HEK293T (cell line): ENCODE data around the gene STK32A.

Experiments
- CTCF ChIA-PET: fragments of 350-600 bp; formaldehyde crosslinking; extraction: SDS; loops from one replicate; lab custom pipeline; 2021; ENCODE audit warnings: antibody characterized with exemption, inconsistent platforms; lab: Yijun Ruan, JAX
- POLR2A ChIA-PET: fragments of 350-600 bp; formaldehyde crosslinking; extraction: SDS; loops from one replicate; lab custom pipeline; 2020; ENCODE audit warnings: antibody characterized with exemption, inconsistent platforms; lab: Yijun Ruan, JAX
- DNase-seq: peaks from one replicate; pipeline ENCODE4 v3.0.0; 2012; ENCODE audit warnings: mixed read lengths; ENCODE audit errors: extremely low spot score
- ARNT ChIP-seq: fragments of 450-650 bp; IDR thresholded peaks from 2 replicates; pipeline ENCODE4 v1.6.1; 2017; ENCODE audit warnings: mild to moderate bottlenecking
- BHLHE40 ChIP-seq: fragments of 450-650 bp; IDR thresholded peaks from 2 replicates; pipeline ENCODE4 v1.6.1; 2016; ENCODE audit warnings: mild to moderate bottlenecking, moderate library complexity, borderline replicate concordance
- CTBP1 ChIP-seq: fragments of 450-650 bp; IDR thresholded peaks from 2 replicates; pipeline ENCODE4 v1.6.1; 2016; ENCODE audit warnings: borderline replicate concordance
- ELF4 ChIP-seq: fragments of 450-650 bp; IDR thresholded peaks from 2 replicates; pipeline ENCODE4 v1.6.1; 2017; ENCODE audit warnings: antibody characterized with exemption
- FOXA1 ChIP-seq: fragments of 450-650 bp; IDR thresholded peaks from 2 replicates; pipeline ENCODE4 v1.6.1; 2016; ENCODE audit warnings: mild to moderate bottlenecking
- FOXK2 ChIP-seq: fragments of 450-650 bp; IDR thresholded peaks from 2 replicates; pipeline ENCODE4 v1.6.1; 2016; ENCODE audit warnings: mild to moderate bottlenecking
- FOXM1 ChIP-seq: fragments of 450-650 bp; IDR thresholded peaks from 2 replicates; pipeline ENCODE4 v1.6.1; 2017; ENCODE audit warnings: mild to moderate bottlenecking, borderline replicate concordance
- HDGF ChIP-seq: fragments of 450-650 bp; IDR thresholded peaks from 2 replicates; pipeline ENCODE4 v1.6.1; 2017; ENCODE audit warnings: antibody characterized with exemption, borderline replicate concordance
- L3MBTL2 ChIP-seq: fragments of 450-650 bp; conservative IDR thresholded peaks from 2 replicates; pipeline ENCODE4 v1.6.1; 2016; ENCODE audit warnings: mild to moderate bottlenecking
- LEF1 ChIP-seq: fragments of 450-650 bp; IDR thresholded peaks from 2 replicates; pipeline ENCODE4 v1.6.1; 2017; ENCODE audit warnings: mild to moderate bottlenecking, borderline replicate concordance
- NFRKB ChIP-seq: fragments of 450-650 bp; IDR thresholded peaks from 2 replicates; pipeline ENCODE4 v1.6.1; 2016; ENCODE audit warnings: mild to moderate bottlenecking, moderate library complexity
- PKNOX1 ChIP-seq: fragments of 450-650 bp; IDR thresholded peaks from 2 replicates; pipeline ENCODE4 v1.6.1; 2016
- SP1 ChIP-seq: fragments of 450-650 bp; IDR thresholded peaks from 2 replicates; pipeline ENCODE4 v1.6.1; 2017
- SUZ12 ChIP-seq: fragments of 450-650 bp; IDR thresholded peaks from 2 replicates; pipeline ENCODE4 v1.6.1; 2016; ENCODE audit warnings: mild to moderate bottlenecking
- TARDBP ChIP-seq: fragments of 450-650 bp; IDR thresholded peaks from 2 replicates; pipeline ENCODE4 v1.6.1; 2016
- ZNF384 ChIP-seq: fragments of 450-650 bp; IDR thresholded peaks from 2 replicates; pipeline ENCODE4 v1.6.1; 2016

Gene STK32A

GRCh38 chr5:147303976-147304375 is 69.2 kb downstream of the STK32A start:
- ChIA-PET POLR2A (no interaction called here), CTCF (interaction anchor here (0.6 kb wide), 1 partner anchor 115 kb away, joined by 3 read pairs; no protein-coding TSS in a partner anchor)
- TF ChIP-seq FOXA1, result no peak
- TF ChIP-seq ARNT, result no peak
- no peak for TF ChIP-seq HDGF
- TF ChIP-seq NFRKB, result no peak
- no peak for TF ChIP-seq FOXM1
- DNase-seq, result no peak

GRCh38 chr5:147305147-147305546 is 70.3 kb downstream of the STK32A start:
- CTCF ChIA-PET, result no interaction called here

GRCh38 chr5:147306351-147306750 is 71.5 kb downstream of the STK32A start:
- no peak for DNase-seq
- ChIA-PET CTCF (no interaction called here), POLR2A (no interaction called here)
- no peak for TF ChIP-seq NFRKB
- TF ChIP-seq FOXM1, result no peak
- no peak for TF ChIP-seq CTBP1
- no peak for TF ChIP-seq LEF1
- no peak for TF ChIP-seq SP1
- no peak for TF ChIP-seq BHLHE40
- TF ChIP-seq HDGF, result no peak
- no peak for TF ChIP-seq TARDBP
- TF ChIP-seq ZNF384, result no peak
- no peak for TF ChIP-seq FOXA1
- TF ChIP-seq FOXK2, result no peak
- TF ChIP-seq PKNOX1, result no peak
- TF ChIP-seq SUZ12, result no peak

More at GRCh38 chr5:147305147-147305546, 70.3 kb downstream of the STK32A start:
- POLR2A ChIA-PET, result no interaction called here
- TF ChIP-seq FOXA1 (no peak), TARDBP (no peak), SP1 (no peak), HDGF (no peak), FOXM1 (no peak), ZNF384 (no peak), BHLHE40 (no peak), ELF4 (no peak)
- peak; percentile 7 for DNase-seq

- POLR2A ChIA-PET, result no interaction called here
- DNase-seq, result no peak
- no peak for TF ChIP-seq NFRKB
- TF ChIP-seq ARNT, result no peak
- TF ChIP-seq L3MBTL2, result no peak
- TF ChIP-seq LEF1, result no peak
- no peak for TF ChIP-seq SP1
- no peak for TF ChIP-seq BHLHE40
- TF ChIP-seq ZNF384, result no peak
- no peak for TF ChIP-seq FOXM1
- no peak for TF ChIP-seq TARDBP
- TF ChIP-seq HDGF, result no peak
- no peak for TF ChIP-seq PKNOX1
- no peak for TF ChIP-seq ELF4
- TF ChIP-seq SUZ12, result no peak
- no peak for TF ChIP-seq FOXA1
- no peak for TF ChIP-seq CTBP1
- CTCF ChIA-PET, result no interaction called here
These were observed 72.3 kb downstream of the STK32A start for GRCh38 chr5:147307170-147307569.

GRCh38 chr5:147309621-147310020 is 74.8 kb downstream of the STK32A start:
- POLR2A ChIA-PET, result no interaction called here
- CTCF ChIA-PET, result no interaction called here
- TF ChIP-seq CTBP1 (no peak), PKNOX1 (no peak), SP1 (no peak), FOXM1 (no peak), BHLHE40 (no peak), SUZ12 (no peak)
- DNase-seq, result no peak

- ChIA-PET POLR2A (no interaction called here), CTCF (no interaction called here)
- TF ChIP-seq ELF4 (no peak), BHLHE40 (no peak), PKNOX1 (no peak), SP1 (no peak)
- DNase-seq, result no peak
These were observed 75.4 kb downstream of the STK32A start for GRCh38 chr5:147310059-147310704.
